HG03460 (cell line): ENCODE data around the gene TBXAS1.
A peak's percentile ranks its signal among the peaks of the same experiment; 100 is the strongest.

Source experiments
- ATAC-seq: cut with Tn5 transposase; IDR thresholded peaks from one replicate; pipeline ENCODE4 v1.9.1; 2021; ENCODE audit not compliant: unreplicated experiment

Gene TBXAS1

GRCh38 chr7:140018125-140019043 is 189.3 kb downstream of the TBXAS1 start:
- ATAC-seq, result no peak

GRCh38 chr7:140019172-140019571 is 190.1 kb downstream of the TBXAS1 start:
- no peak for ATAC-seq

GRCh38 chr7:140019606-140020005 is 190.5 kb downstream of the TBXAS1 start:
- no peak for ATAC-seq

- no peak for ATAC-seq
Measured at GRCh38 chr7:140021603-140022002, 192.5 kb downstream of the TBXAS1 start.

GRCh38 chr7:140022582-140023211 is 193.6 kb downstream of the TBXAS1 start:
- no peak for ATAC-seq

GRCh38 chr7:140023728-140024127 is 194.7 kb downstream of the TBXAS1 start:
- ATAC-seq, result no peak

- no peak for ATAC-seq
Measured at GRCh38 chr7:140024585-140024984, 195.5 kb downstream of the TBXAS1 start.

GRCh38 chr7:140025241-140025640 is 196.2 kb downstream of the TBXAS1 start:
- ATAC-seq, result no peak

- ATAC-seq, result no peak
Measured at GRCh38 chr7:140025814-140026433, 196.9 kb downstream of the TBXAS1 start.

GRCh38 chr7:140026935-140027334 is 197.9 kb downstream of the TBXAS1 start:
- no peak for ATAC-seq

- no peak for ATAC-seq
Measured at GRCh38 chr7:140027858-140028257, 198.8 kb downstream of the TBXAS1 start.

GRCh38 chr7:140028311-140028710 is 199.2 kb downstream of the TBXAS1 start:
- no peak for ATAC-seq

GRCh38 chr7:140029072-140029471 is 200.0 kb downstream of the TBXAS1 start:
- no peak for ATAC-seq

GRCh38 chr7:140031364-140031763 is 202.3 kb downstream of the TBXAS1 start:
- no peak for ATAC-seq

- no peak for ATAC-seq
Measured at GRCh38 chr7:140033036-140033435, 204.0 kb downstream of the TBXAS1 start.

- ATAC-seq, result no peak
Measured at GRCh38 chr7:140033779-140034363, 204.8 kb downstream of the TBXAS1 start.

GRCh38 chr7:140034421-140034820 is 205.4 kb downstream of the TBXAS1 start:
- no peak for ATAC-seq

GRCh38 chr7:140035400-140036223 is 206.5 kb downstream of the TBXAS1 start:
- no peak for ATAC-seq

- ATAC-seq, result peak; percentile 67
Measured at GRCh38 chr7:140036224-140036962, 207.3 kb downstream of the TBXAS1 start.

- no peak for ATAC-seq
Measured at GRCh38 chr7:140039066-140039465, 210.0 kb downstream of the TBXAS1 start.
